CD4-positive, alpha-beta memory T cell (primary cell): Measurements from ENCODE around the gene SORT1. TPM values are rescaled to one million over a fixed set of nuclear protein-coding genes. Genes with fewer than 3 reads are reported as not detected.
"Not testable (repeated sequence)": the region's sequence is repeated elsewhere in the genome, so short reads cannot be mapped to it uniquely, and the experiment has no call there.

ENCODE experiments used
- CTCF ChIA-PET: fragments of 350-600 bp; sonication (Branson Sonifier 250); formaldehyde crosslinking; loops from one replicate; lab custom pipeline; 2021; ENCODE audit warnings: inconsistent platforms; ENCODE audit not compliant: partially characterized antibody; lab: Charles Lee
- POLR2A ChIA-PET: fragments of 350-600 bp; sonication (Branson Sonifier 250); formaldehyde crosslinking; loops from one replicate; lab custom pipeline; 2021; ENCODE audit not compliant: partially characterized antibody; lab: Charles Lee
- DNase-seq, 5 donors: peaks; one replicate each; pipeline versions ENCODE4 v3.0.0 to v3.0.0-alpha.2; 2020 to 2022; ENCODE audit warnings: mixed read lengths in 1 of 5
- H3K27ac ChIP-seq: one replicate; pipeline ENCODE4 v1.7.0; 2013; ENCODE audit warnings: low read depth, low read length
- H3K27me3 ChIP-seq: 2 replicates; pipeline ENCODE4 v1.7.0; 2013; ENCODE audit warnings: mild to moderate bottlenecking, low read length, moderate library complexity; ENCODE audit not compliant: insufficient read depth
- H3K36me3 ChIP-seq: 2 replicates; pipeline ENCODE4 v1.7.0; 2013; ENCODE audit warnings: mild to moderate bottlenecking, low read length, moderate library complexity; ENCODE audit not compliant: insufficient read depth
- H3K4me1 ChIP-seq: 2 replicates; pipeline ENCODE4 v1.7.0; 2013; ENCODE audit warnings: mild to moderate bottlenecking, low read length, moderate library complexity; ENCODE audit not compliant: insufficient read depth
- H3K4me3 ChIP-seq, 2 donors: one replicate each; pipeline ENCODE4 v1.7.0; 2013; ENCODE audit warnings: low read length in 2 of 2, mild to moderate bottlenecking in 1 of 2
- H3K9me3 ChIP-seq, 2 donors: one replicate each; pipeline ENCODE4 v1.7.0; 2013; ENCODE audit warnings: low read length in 2 of 2, control low read depth in 1 of 2; ENCODE audit not compliant: control insufficient read depth in 1 of 2
- H3K27ac Mint-ChIP-seq, 7 donors: one replicate each; pipeline ENCODE4 v1.8.0; 2020 to 2021; ENCODE audit warnings: mixed read lengths in 7 of 7, mild to moderate bottlenecking in 6 of 7, inconsistent platforms in 3 of 7, moderate library complexity in 3 of 7
- H3K27me3 Mint-ChIP-seq, 2 donors: one replicate each; pipeline ENCODE4 v1.8.0; 2020 to 2021; ENCODE audit warnings: mixed read lengths in 2 of 2
- H3K36me3 Mint-ChIP-seq, 2 donors: one replicate each; pipeline ENCODE4 v1.8.0; 2020 to 2021; ENCODE audit warnings: mixed read lengths in 2 of 2, inconsistent platforms in 1 of 2, mild to moderate bottlenecking in 1 of 2
- H3K4me1 Mint-ChIP-seq, 4 donors: one replicate each; pipeline ENCODE4 v1.8.0; 2020 to 2021; ENCODE audit warnings: mixed read lengths in 4 of 4, mild to moderate bottlenecking in 1 of 4
- H3K4me3 Mint-ChIP-seq, 8 donors: one replicate each; pipeline ENCODE4 v1.8.0; 2020 to 2021; ENCODE audit warnings: mixed read lengths in 8 of 8, mild to moderate bottlenecking in 7 of 8, moderate library complexity in 6 of 8, inconsistent platforms in 3 of 8
- H3K9me3 Mint-ChIP-seq, 8 donors: one replicate each; pipeline ENCODE4 v1.8.0; 2020 to 2021; ENCODE audit warnings: mixed read lengths in 8 of 8, mild to moderate bottlenecking in 5 of 8, inconsistent platforms in 3 of 8, moderate library complexity in 1 of 8
- intact Hi-C: fragments of 100-400 bp; cut with micrococcal nuclease; formaldehyde crosslinking; loops from one replicate; pipeline ENCODE4 v1.15.1; 2023
- polyA plus RNA-seq, 2 donors: library from polyadenylated mRNA; unstranded; fragments of 300-500 nt; fragmentation: Illumina TruSeq; gene quantifications; one replicate each; pipeline ENCODE4 v1.2.3, GENCODE V29; 2021
- total RNA-seq, 2 experiments: library from RNA; stranded (reverse); gene quantifications; one replicate each; pipeline ENCODE4 v1.2.3, GENCODE V29; 2021

SORT1 gene
- total and polyA plus RNA-seq, 4 experiments from 2014 or later: 0.69 to 0.93 TPM; not detected in 2

DNA sequence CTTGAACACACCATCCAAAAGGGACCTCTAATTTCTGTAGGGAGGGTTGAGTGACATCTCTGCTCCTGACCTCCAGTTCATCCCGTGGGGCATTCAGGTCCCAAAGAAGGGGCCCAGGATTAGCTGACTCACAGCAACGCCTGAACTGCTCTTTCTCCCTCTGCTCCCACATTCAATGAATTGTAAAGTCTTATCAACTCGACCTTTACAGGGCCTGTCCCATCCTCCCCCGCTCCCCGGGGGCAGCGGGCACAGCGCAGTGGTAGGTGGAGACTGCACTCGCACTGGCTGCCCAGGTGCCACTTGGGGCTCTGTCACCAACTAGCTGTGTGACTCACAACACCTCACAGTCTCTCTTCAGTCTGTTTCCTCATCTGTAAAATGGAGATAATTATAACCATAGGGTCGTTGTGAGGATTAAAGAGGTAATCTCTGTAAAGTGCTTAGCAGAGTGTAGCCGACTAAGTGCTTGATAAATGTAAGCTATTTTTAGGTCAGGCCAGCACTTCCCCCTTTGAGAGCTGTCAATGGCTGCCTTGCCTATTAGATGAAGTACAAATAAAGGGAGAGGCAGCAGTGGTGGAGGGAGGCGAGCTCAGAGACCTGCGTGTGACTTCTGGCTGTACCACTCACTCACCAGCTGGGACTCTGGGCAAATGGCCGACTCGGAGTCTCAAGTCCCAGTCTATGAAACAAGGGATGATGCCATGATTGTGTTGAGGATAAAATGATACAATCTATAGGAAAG, 90.3 kb downstream of the SORT1 start:
- Mint-ChIP-seq H3K4me1 (no peaks in the 10 kb centered on the region), H3K27ac (no peak overlapping the region), H3K9me3 (no peaks in the 10 kb centered on the region), H3K36me3 (no peaks in the 10 kb centered on the region), H3K4me3 (no peak overlapping the region), H3K27me3 (peaks cover 5 to 8% of the 10 kb centered on the region in 2 donors)
- Histone ChIP-seq H3K27ac (no peak overlapping the region), H3K9me3 (no peaks in the 10 kb centered on the region), H3K4me1 (no peaks in the 10 kb centered on the region), H3K27me3 (no peaks in the 10 kb centered on the region), H3K4me3 (no peak overlapping the region), H3K36me3 (no peaks in the 10 kb centered on the region)
- no peak for DNase-seq
- POLR2A ChIA-PET: no interaction called here
- CTCF ChIA-PET: interaction anchor here (1.4 kb wide), 1 partner anchor 43 kb away, joined by 4 read pairs; no protein-coding TSS in a partner anchor
- intact Hi-C loops: no loop called here

DNA sequence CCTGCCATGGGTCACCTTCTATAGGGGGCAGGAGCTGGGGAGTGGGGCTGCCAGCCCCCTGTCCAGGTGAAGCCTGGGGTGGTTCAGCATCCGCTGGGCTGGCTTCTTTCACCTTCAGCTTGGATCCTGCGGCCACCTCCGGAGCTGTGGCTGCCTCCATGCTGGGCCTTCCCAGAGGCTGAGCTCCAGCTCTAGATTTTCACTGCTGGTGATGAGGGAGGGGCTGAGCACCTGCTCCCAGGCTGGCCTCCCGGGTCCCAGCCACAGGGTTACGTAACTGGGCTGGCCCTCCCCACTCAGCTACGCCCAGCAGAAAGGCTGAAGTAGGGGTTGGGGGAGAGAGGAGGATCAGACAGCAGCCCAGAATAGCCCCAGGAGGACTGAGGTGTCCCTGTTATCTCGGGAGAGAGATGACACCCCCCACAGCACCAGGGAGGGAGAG, 90.9 kb downstream of the SORT1 start, which contains the start of gene MYBPHL:
MYBPHL (minus strand) TSS at position 180 of the 442 bp plus-strand sequence; CDS start at position 160, 20 bp downstream.
- intact Hi-C loops: no loop called here

DNA sequence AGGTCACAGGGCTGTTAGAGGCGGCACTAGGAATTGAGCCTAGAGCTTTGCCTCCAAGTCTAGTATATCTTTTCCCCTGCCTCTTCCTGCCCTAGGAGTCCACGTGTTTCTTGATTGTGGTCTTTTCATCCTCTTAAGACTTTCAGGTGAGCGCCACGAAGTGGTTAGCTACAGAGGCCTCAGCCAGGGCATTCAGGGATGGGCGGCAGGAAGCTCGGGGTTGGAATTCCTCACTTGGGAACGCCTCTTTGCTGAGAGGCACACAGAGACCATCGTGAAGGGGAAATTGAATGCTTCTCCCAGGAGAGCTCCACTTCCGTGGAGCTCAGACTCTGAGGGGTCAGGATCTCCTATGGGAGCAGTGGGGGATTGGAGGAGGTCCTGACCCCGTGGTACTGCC, 91.7 kb downstream of the SORT1 start:
- H3K27me3 Mint-ChIP-seq, POLR2A ChIA-PET, H3K27me3 ChIP-seq, intact Hi-C loops, H3K27ac ChIP-seq, H3K27ac Mint-ChIP-seq, H3K9me3 ChIP-seq, H3K9me3 Mint-ChIP-seq, H3K4me3 Mint-ChIP-seq, H3K4me1 ChIP-seq, H3K36me3 ChIP-seq, H3K36me3 Mint-ChIP-seq, H3K4me1 Mint-ChIP-seq, DNase-seq, H3K4me3 ChIP-seq: not testable (repeated sequence)
- CTCF ChIA-PET: interaction anchor here (1.2 to 1.5 kb wide), 2 partner anchors 34 to 93 kb away, joined by 3 to 4 read pairs; no protein-coding TSS in a partner anchor

More for the DNA sequence above, 90.9 kb downstream of the SORT1 start, which contains the start of gene MYBPHL:
- peaks cover 5 to 8% of the 10 kb centered on the region in 2 donors for H3K27me3 Mint-ChIP-seq
- no peak within 1 kb of the TSS for H3K27ac ChIP-seq
- ChIA-PET CTCF (interaction anchor here (0.5 kb wide), 1 partner anchor 337 kb away, joined by 3 read pairs; no protein-coding TSS in a partner anchor), POLR2A (no interaction called here)
- no peaks in the 10 kb centered on the region for H3K4me1 Mint-ChIP-seq
- H3K9me3 Mint-ChIP-seq: no peaks in the 10 kb centered on the region
- DNase-seq: no peak
- no peak within 1 kb of the TSS for H3K4me3 ChIP-seq
- H3K27me3 ChIP-seq: no peaks in the 10 kb centered on the region
- no peak within 1 kb of the TSS for H3K4me3 Mint-ChIP-seq
- H3K36me3 ChIP-seq: no peaks in the 10 kb centered on the region
- H3K9me3 ChIP-seq: no peaks in the 10 kb centered on the region
- no peak within 1 kb of the TSS for H3K27ac Mint-ChIP-seq
- no peaks in the 10 kb centered on the region for H3K4me1 ChIP-seq
- no peaks in the 10 kb centered on the region for H3K36me3 Mint-ChIP-seq

DNA sequence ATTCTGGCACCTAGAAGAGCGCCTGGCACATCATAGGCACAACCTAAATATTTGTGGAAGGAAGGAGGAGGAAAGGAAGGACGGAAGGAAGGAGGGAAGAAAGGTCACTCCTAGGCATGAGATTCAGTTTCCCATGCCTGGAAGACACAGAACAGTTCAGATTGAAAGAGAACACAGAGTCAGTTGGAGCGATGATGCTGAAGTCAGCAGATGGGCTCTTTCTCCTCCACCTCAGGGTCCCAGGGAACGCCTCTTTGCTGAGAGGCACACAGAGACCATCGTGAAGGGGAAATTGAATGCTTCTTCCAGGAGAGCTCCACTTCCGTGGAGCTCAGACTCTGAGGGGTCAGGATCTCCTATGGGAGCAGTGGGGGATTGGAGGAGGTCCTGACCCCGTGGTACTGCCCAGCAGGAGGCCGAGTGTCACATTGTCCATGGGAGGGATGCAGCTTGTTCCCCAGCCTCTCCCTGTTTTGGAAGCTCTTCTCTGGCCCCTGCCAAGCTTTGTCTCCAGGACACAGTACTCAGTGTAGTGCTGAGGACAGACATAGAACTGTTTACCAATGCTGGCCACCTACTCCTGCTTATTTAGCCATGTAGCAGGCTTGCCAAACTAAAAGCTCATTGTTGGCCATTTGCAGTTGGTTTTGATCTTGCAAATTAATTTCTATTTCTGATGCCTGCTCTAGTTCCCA, 93.3 kb downstream of the SORT1 start:
- H3K4me1 Mint-ChIP-seq: no peaks in the 10 kb centered on the region
- no peak overlapping the region for H3K27ac Mint-ChIP-seq
- CTCF ChIA-PET: interaction anchor here (1.1 kb wide), 1 partner anchor 26 kb away, joined by 3 read pairs; no protein-coding TSS in a partner anchor
- intact Hi-C loops: no loop called here
- H3K36me3 Mint-ChIP-seq: no peaks in the 10 kb centered on the region
- DNase-seq: no peak
- no peaks in the 10 kb centered on the region for H3K9me3 Mint-ChIP-seq
- Histone ChIP-seq H3K27me3 (no peaks in the 10 kb centered on the region), H3K4me3 (no peak overlapping the region), H3K4me1 (no peaks in the 10 kb centered on the region), H3K9me3 (no peaks in the 10 kb centered on the region), H3K27ac (no peak overlapping the region), H3K36me3 (no peaks in the 10 kb centered on the region)
- POLR2A ChIA-PET: no interaction called here
- no peak overlapping the region for H3K4me3 Mint-ChIP-seq
- H3K27me3 Mint-ChIP-seq: peaks cover 4 to 10% of the 10 kb centered on the region in 2 donors

DNA sequence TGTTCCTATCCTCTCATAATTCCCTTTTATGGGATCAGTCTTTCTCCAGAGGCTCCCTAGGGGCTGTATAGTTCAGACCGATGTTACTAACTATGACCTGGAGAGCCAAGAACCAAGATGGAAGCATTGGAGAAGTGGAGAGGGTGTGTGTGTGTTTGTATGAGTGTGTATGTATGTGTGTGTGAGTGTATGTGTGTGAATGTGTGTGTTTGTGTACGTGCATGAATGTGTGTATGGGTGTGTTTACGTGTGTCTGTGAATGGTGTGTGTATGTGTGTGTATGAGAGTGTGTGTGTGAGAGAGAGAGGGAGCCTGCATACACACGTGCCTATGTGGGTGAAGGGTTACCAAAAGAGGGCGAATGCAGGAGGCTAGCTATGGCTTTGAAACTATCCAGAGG, 95.8 kb downstream of the SORT1 start:
- H3K4me3 Mint-ChIP-seq: no peak overlapping the region
- H3K27ac Mint-ChIP-seq: no peak overlapping the region
- POLR2A ChIA-PET: no interaction called here

DNA sequence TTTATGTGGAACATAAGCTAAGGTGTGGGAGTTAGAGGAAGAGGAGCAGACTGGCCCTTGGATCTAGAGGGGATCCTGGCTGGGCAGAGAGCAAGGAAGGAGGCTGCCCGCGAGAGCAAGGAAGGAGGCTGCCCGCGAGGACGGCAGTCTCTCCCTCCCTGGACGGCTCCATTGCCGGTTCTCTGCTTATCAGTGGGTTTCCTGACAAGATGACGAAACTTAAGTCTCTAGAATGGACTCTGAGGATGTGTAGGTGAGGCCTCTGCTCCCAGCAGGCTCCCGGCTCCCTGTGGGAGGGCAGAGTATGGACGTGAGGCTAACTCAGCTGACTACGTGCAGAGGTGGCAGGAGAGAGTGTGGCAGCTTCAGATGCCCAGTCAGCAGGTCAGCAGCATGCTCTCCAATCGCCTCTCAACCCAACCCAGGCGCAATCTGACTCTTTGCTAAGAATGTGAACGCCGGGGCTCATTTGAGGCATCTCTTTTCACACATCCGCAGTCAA, 97.0 kb downstream of the SORT1 start:
- Histone ChIP-seq H3K36me3 (no peaks in the 10 kb centered on the region), H3K4me3 (no peak overlapping the region), H3K4me1 (no peaks in the 10 kb centered on the region), H3K27ac (no peak overlapping the region), H3K9me3 (no peaks in the 10 kb centered on the region), H3K27me3 (no peaks in the 10 kb centered on the region)
- Mint-ChIP-seq H3K27ac (no peak overlapping the region), H3K36me3 (no peaks in the 10 kb centered on the region), H3K9me3 (no peaks in the 10 kb centered on the region), H3K4me3 (no peak overlapping the region), H3K4me1 (no peaks in the 10 kb centered on the region), H3K27me3 (peaks cover 5 to 20% of the 10 kb centered on the region in 2 donors)
- no peak for DNase-seq
- intact Hi-C loops: no loop called here
- CTCF ChIA-PET: no interaction called here
- POLR2A ChIA-PET: no interaction called here

More for the DNA sequence above, 95.8 kb downstream of the SORT1 start:
- intact Hi-C loops: no loop called here
- Mint-ChIP-seq H3K27me3 (peaks cover 5 to 15% of the 10 kb centered on the region in 2 donors), H3K36me3 (no peaks in the 10 kb centered on the region), H3K4me1 (no peaks in the 10 kb centered on the region), H3K9me3 (no peaks in the 10 kb centered on the region)
- Histone ChIP-seq H3K4me3 (no peak overlapping the region), H3K36me3 (no peaks in the 10 kb centered on the region), H3K9me3 (no peaks in the 10 kb centered on the region), H3K27me3 (no peaks in the 10 kb centered on the region), H3K4me1 (no peaks in the 10 kb centered on the region), H3K27ac (no peak overlapping the region)
- CTCF ChIA-PET: no interaction called here
- no peak for DNase-seq
